ENCODE data around the gene TMEM258. TPM values are rescaled to one million over a fixed set of nuclear protein-coding genes. Genes with fewer than 3 reads are reported as not detected.

The TMEM258 gene
- total RNA-seq, 2 experiments from 2014 or later: 192 to 196 TPM

GRCh38 chr11:61832754-61833153 lies 40.4 kb upstream of the TMEM258 start:
- CTCF ChIA-PET: no interaction called here
- no peaks in the 10 kb centered on the region for H3K9me3 Mint-ChIP-seq
- no peak for DNase-seq
- peak overlapping the region; percentile 99 for H3K27ac Mint-ChIP-seq
- peaks cover 3% of the 10 kb centered on the region for H3K27me3 Mint-ChIP-seq
- no peak overlapping the region for H3K4me3 Mint-ChIP-seq
- peaks cover 64% of the 10 kb centered on the region for H3K36me3 Mint-ChIP-seq (ENCODE audit: low read depth)
- peaks cover 70% of the 10 kb centered on the region for H3K4me1 Mint-ChIP-seq
- POLR2A ChIA-PET: interaction anchor here (2.4 kb wide), 1 partner anchor 40 kb away, joined by 12 read pairs; the partner anchor contains the start of genes FEN1 and TMEM258

GRCh38 chr11:61832207-61832606 lies 39.8 kb upstream of the TMEM258 start:
- DNase-seq: no peak
- Mint-ChIP-seq H3K36me3 (ENCODE audit: low read depth) (peaks cover 64% of the 10 kb centered on the region), H3K27me3 (peaks cover 5% of the 10 kb centered on the region), H3K9me3 (no peaks in the 10 kb centered on the region), H3K4me1 (peaks cover 71% of the 10 kb centered on the region), H3K27ac (peak overlapping the region; percentile 99), H3K4me3 (no peak overlapping the region)
- ChIA-PET POLR2A (interaction anchor here (0.7 kb wide), 1 partner anchor 39 kb away, joined by 3 read pairs; the partner anchor contains the start of gene FEN1), CTCF (no interaction called here)

- Mint-ChIP-seq H3K27me3 (peaks cover 14% of the 10 kb centered on the region), H3K4me1 (peaks cover 71% of the 10 kb centered on the region), H3K9me3 (no peaks in the 10 kb centered on the region), H3K27ac (peak overlapping the region; percentile 66), H3K36me3 (ENCODE audit: low read depth) (peaks cover 61% of the 10 kb centered on the region), H3K4me3 (peak overlapping the region; percentile 95)
- CTCF ChIA-PET: interaction anchor here (1.3 to 2.1 kb wide), 2 partner anchors 12 to 16 kb away, joined by 4 to 15 read pairs; no protein-coding TSS in a partner anchor
- POLR2A ChIA-PET: interaction anchor here (0.7 to 4.3 kb wide), 5 partner anchors 13 to 65 kb away, joined by 3 to 81 read pairs (median 9); partner anchors contain the start of genes FADS1, FEN1 and TMEM258
- DNase-seq: no peak
Observed at GRCh38 chr11:61830237-61831105, 38.1 kb upstream of the TMEM258 start.

GRCh38 chr11:61829806-61830205 lies 37.4 kb upstream of the TMEM258 start:
- H3K4me1 Mint-ChIP-seq: peaks cover 66% of the 10 kb centered on the region
- H3K27me3 Mint-ChIP-seq: peaks cover 16% of the 10 kb centered on the region
- ChIA-PET CTCF (interaction anchor here (0.8 to 5.0 kb wide), 4 partner anchors 11 to 32 kb away, joined by 3 to 22 read pairs (median 10); partner anchors contain the start of gene FADS1), POLR2A (interaction anchor here (3.3 to 4.3 kb wide), 3 partner anchors 13 to 37 kb away, joined by 14 to 81 read pairs (median 44); partner anchors contain the start of genes FADS1, FEN1 and TMEM258)
- peaks cover 57% of the 10 kb centered on the region for H3K36me3 Mint-ChIP-seq (ENCODE audit: low read depth)
- no peak for DNase-seq
- H3K9me3 Mint-ChIP-seq: no peaks in the 10 kb centered on the region
- H3K4me3 Mint-ChIP-seq: peak overlapping the region; percentile 95
- peak overlapping the region; percentile 91 for H3K27ac Mint-ChIP-seq

- Mint-ChIP-seq H3K27me3 (peaks cover 19% of the 10 kb centered on the region), H3K9me3 (no peaks in the 10 kb centered on the region), H3K4me3 (peak overlapping the region; percentile 95), H3K4me1 (peaks cover 56% of the 10 kb centered on the region), H3K36me3 (ENCODE audit: low read depth) (peaks cover 50% of the 10 kb centered on the region), H3K27ac (peak overlapping the region; percentile 91)
- ChIA-PET POLR2A (interaction anchor here (0.6 to 4.3 kb wide), 8 partner anchors 12 to 295 kb away, joined by 3 to 81 read pairs (median 4); partner anchors contain the start of genes FADS1, FEN1, FTH1 and INCENP), CTCF (interaction anchor here (0.7 to 5.0 kb wide), 8 partner anchors 10 to 70 kb away, joined by 3 to 22 read pairs (median 4); partner anchors contain the start of genes FADS1, FEN1 and TMEM258)
- peak; percentile 59 for DNase-seq
Observed at GRCh38 chr11:61828629-61829407, 36.4 kb upstream of the TMEM258 start.

- CTCF ChIA-PET: interaction anchor here (1.0 to 5.0 kb wide), 6 partner anchors 10 to 71 kb away, joined by 3 to 22 read pairs (median 4); partner anchors contain the start of genes FADS1, FEN1 and TMEM258
- peak overlapping the region; percentile 95 for H3K4me3 Mint-ChIP-seq
- H3K4me1 Mint-ChIP-seq: peaks cover 51% of the 10 kb centered on the region
- H3K9me3 Mint-ChIP-seq: no peaks in the 10 kb centered on the region
- peaks cover 45% of the 10 kb centered on the region for H3K36me3 Mint-ChIP-seq (ENCODE audit: low read depth)
- DNase-seq: no peak
- H3K27me3 Mint-ChIP-seq: peaks cover 19% of the 10 kb centered on the region
- peak overlapping the region; percentile 91 for H3K27ac Mint-ChIP-seq
- POLR2A ChIA-PET: interaction anchor here (1.6 to 4.3 kb wide), 6 partner anchors 11 to 133 kb away, joined by 4 to 81 read pairs (median 10); partner anchors contain the start of genes FADS1, FEN1 and TMEM258
Observed at GRCh38 chr11:61828379-61828628, 35.9 kb upstream of the TMEM258 start.

- ChIA-PET CTCF (interaction anchor here (1.0 to 5.0 kb wide), 6 partner anchors 9 to 71 kb away, joined by 3 to 22 read pairs (median 4); partner anchors contain the start of genes FADS1, FEN1 and TMEM258), POLR2A (interaction anchor here (0.7 to 4.3 kb wide), 7 partner anchors 11 to 133 kb away, joined by 3 to 81 read pairs (median 5); partner anchors contain the start of genes FADS1, FEN1 and TMEM258)
- peak; percentile 92 for DNase-seq
- Mint-ChIP-seq H3K4me3 (peak within 1 kb of the TSS; percentile 95), H3K27ac (peak within 1 kb of the TSS; percentile 91), H3K4me1 (peaks cover 46% of the 10 kb centered on the region), H3K27me3 (peaks cover 20% of the 10 kb centered on the region), H3K9me3 (no peaks in the 10 kb centered on the region), H3K36me3 (ENCODE audit: low read depth) (peaks cover 42% of the 10 kb centered on the region)
Observed at GRCh38 chr11:61827571-61828378, 35.4 kb upstream of the TMEM258 start, which contains the start of gene FADS2. Gene FADS2, plus strand, starts transcription at chr11:61828300. Its CDS starts 91 bp downstream, at chr11:61828391.

GRCh38 chr11:61826930-61827570 lies 34.7 kb upstream of the TMEM258 start:
- peaks cover 20% of the 10 kb centered on the region for H3K27me3 Mint-ChIP-seq
- no peak for DNase-seq
- peak overlapping the region; percentile 95 for H3K4me3 Mint-ChIP-seq
- peaks cover 40% of the 10 kb centered on the region for H3K4me1 Mint-ChIP-seq
- peaks cover 42% of the 10 kb centered on the region for H3K36me3 Mint-ChIP-seq (ENCODE audit: low read depth)
- peak overlapping the region; percentile 68 for H3K27ac Mint-ChIP-seq
- ChIA-PET POLR2A (interaction anchor here (0.7 to 4.3 kb wide), 4 partner anchors 10 to 34 kb away, joined by 3 to 81 read pairs (median 29); partner anchors contain the start of genes FADS1, FEN1 and TMEM258), CTCF (interaction anchor here (5.0 kb wide), 1 partner anchor 12 kb away, joined by 22 read pairs; the partner anchor contains the start of gene FADS1)
- no peaks in the 10 kb centered on the region for H3K9me3 Mint-ChIP-seq

GRCh38 chr11:61820174-61820573 lies 27.8 kb upstream of the TMEM258 start:
- Mint-ChIP-seq H3K4me1 (peaks cover 2% of the 10 kb centered on the region), H3K27ac (no peak overlapping the region), H3K4me3 (no peak overlapping the region), H3K9me3 (no peaks in the 10 kb centered on the region), H3K27me3 (peaks cover 18% of the 10 kb centered on the region), H3K36me3 (ENCODE audit: low read depth) (peaks cover 9% of the 10 kb centered on the region)
- ChIA-PET POLR2A (interaction anchor here (1.0 to 7.1 kb wide), 3 partner anchors 8 to 27 kb away, joined by 3 to 81 read pairs (median 3); partner anchors contain the start of genes FADS2, FEN1 and TMEM258), CTCF (no interaction called here)
- no peak for DNase-seq

- H3K9me3 Mint-ChIP-seq: no peaks in the 10 kb centered on the region
- peak overlapping the region; percentile 97 for H3K4me3 Mint-ChIP-seq
- H3K36me3 Mint-ChIP-seq (ENCODE audit: low read depth): peaks cover 28% of the 10 kb centered on the region
- POLR2A ChIA-PET: interaction anchor here (0.8 to 7.1 kb wide), 8 partner anchors 10 to 25 kb away, joined by 3 to 81 read pairs (median 24); partner anchors contain the start of genes FADS2, FEN1 and TMEM258
- peaks cover 11% of the 10 kb centered on the region for H3K27me3 Mint-ChIP-seq
- no peak for DNase-seq
- H3K27ac Mint-ChIP-seq: peak overlapping the region; percentile 2
- peaks cover 11% of the 10 kb centered on the region for H3K4me1 Mint-ChIP-seq
- CTCF ChIA-PET: interaction anchor here (0.8 to 6.5 kb wide), 8 partner anchors 11 to 79 kb away, joined by 3 to 81 read pairs (median 3); partner anchors contain the start of gene FADS2
Observed at GRCh38 chr11:61817471-61818202, 25.2 kb upstream of the TMEM258 start.

Data from activated CD4-positive, alpha-beta memory T cell treated with anti-CD3 and anti-CD28 coated beads, Interleukin-2, amount 10 ng/mL, durations not matched to agents 7 days and 5 days (primary cell).